Heart left ventricle (tissue), 13 donors: Measurements from ENCODE around the gene COL27A1.

Experiments used
- CTCF ChIP-seq, 12 donors: fragments of 200-600 bp; sonication (generic) in 4 of 12; IDR thresholded peaks; one replicate each; pipeline versions ENCODE4 v1.5.0 to v1.8.0; 2018 to 2022; ENCODE audit warnings: antibody characterized with exemption in 12 of 12, mild to moderate bottlenecking in 5 of 12
- POLR2A ChIP-seq, 2 donors: fragments of 450-650 bp; IDR thresholded peaks; one replicate each; pipeline ENCODE4 v1.6.1; 2017; ENCODE audit warnings: antibody characterized with exemption in 2 of 2, mild to moderate bottlenecking in 2 of 2, moderate library complexity in 2 of 2
- donor health status: ischemic (EF 13 %, LVEDD 7.1; RV severe dilation, severe dysfunction).
- donor health status: DM: no; HTN: yes; CAD: no.
- donor health status: DM: no; HTN: no; CAD: no.
- donor health status: ischemic (EF 25% LVEDD 6.9; RV normal size, moderate dysfunction).
- donor health status: ischemic (EF 25% LVEDD 5.7; RV mildly dilated, moderate dysfunction).
- donor health status: ischemic (EF 35%, LVEDD 5.7; RV mildly dilated, moderate dysfunction).
- donor health status: nonischemic (EF 11% LVEDD 7.7; RV severe dilation, severe dysfunction).
- donor health status: DM: yes; HTN: yes; CAD: no.
- donor health status: PGD.
- donor health status: ischemic (EF 29% LVEDD 5.4; RV normal size, mild dysfunction).
- donor health status: nonischemic (EF 23%, LVEDD 6.1; RV moderate dilation, normal function).

DNA sequence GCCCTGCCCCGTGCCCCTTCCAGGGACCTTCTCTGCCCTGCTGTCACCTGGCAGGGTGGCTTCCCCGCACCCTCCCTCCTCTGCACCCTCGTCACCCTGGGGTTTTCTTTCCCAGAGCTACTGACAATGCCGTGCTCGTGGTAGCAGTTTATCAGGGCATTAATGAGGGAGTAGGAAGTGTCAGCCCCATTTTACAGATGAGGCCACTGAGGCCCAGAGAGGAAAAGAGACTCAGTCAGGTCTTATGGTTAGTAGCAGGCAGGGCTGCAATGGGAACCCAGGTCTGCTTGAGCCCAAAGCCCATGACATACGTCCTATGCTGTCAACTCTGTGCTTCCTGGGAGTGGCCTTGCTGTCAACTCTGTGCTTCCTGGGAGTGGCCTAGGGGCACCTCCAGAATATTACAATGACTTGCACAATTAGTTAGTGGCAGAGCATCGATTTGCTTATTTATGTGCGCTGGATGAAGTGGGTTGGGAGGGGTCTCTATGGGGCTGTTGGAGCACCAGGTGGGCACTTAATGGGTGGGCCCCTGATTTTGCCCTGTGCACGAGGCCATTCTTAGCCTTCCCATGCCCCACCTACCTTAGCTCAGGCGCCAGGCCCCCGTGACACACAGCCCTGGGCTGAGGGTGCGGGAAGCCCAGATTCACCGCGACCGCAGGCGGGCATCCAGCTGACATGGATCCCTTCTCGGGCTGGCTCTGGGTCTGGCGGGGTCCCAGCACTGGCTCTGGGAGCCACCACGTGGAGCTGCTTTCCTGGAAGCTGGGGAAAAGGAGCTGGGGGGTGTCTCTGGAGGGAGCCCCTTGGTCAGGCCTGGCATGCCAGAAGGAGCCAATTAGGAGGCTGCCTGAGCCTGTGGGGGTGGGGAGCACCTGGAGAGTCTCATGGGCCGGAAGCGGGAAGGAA lies 85.6 kb downstream of the COL27A1 start:
- TF ChIP-seq CTCF (IDR thresholded peaks at IDR 0.05): no peak
- no peak for TF ChIP-seq POLR2A (IDR thresholded peaks at IDR 0.05)
